CD14-positive monocyte (primary cell): Measurements from ENCODE around the gene XXYLT1. TPM values are rescaled to one million over a fixed set of nuclear protein-coding genes. Genes with fewer than 3 reads are reported as not detected.

ENCODE experiments used
- DNase-seq, 3 donors: peaks; one replicate each; pipeline ENCODE4 v3.0.0-alpha.2; 2011 to 2022
- H2AFZ ChIP-seq: 2 replicates; pipeline ENCODE4 v1.6.0; 2012; ENCODE audit warnings: mild to moderate bottlenecking, low read depth, low read length, inconsistent platforms; ENCODE audit not compliant: insufficient read depth, poor library complexity, severe bottlenecking
- H3K27ac ChIP-seq, 2 donors: 1 replicate in 1 of 2; 2 replicates in 1 of 2; pipeline ENCODE4 v1.5.1; 2012 to 2013; ENCODE audit warnings: low read length in 2 of 2, control low read depth in 1 of 2, inconsistent platforms in 1 of 2, low read depth in 1 of 2, mild to moderate bottlenecking in 1 of 2
- H3K27me3 ChIP-seq, 2 donors: one replicate each; pipeline versions ENCODE4 v1.6.0 to v1.6.1; 2011 to 2013; ENCODE audit warnings: low read length in 2 of 2; ENCODE audit not compliant: control insufficient read depth in 2 of 2, insufficient read depth in 2 of 2
- H3K36me3 ChIP-seq, 2 donors: replicated peaks in 1 of 2; 1 replicate in 1 of 2; 2 replicates in 1 of 2; pipeline versions ENCODE4 v1.5.1 to v1.6.1; 2012 to 2013; ENCODE audit warnings: low read length in 2 of 2, control low read depth in 1 of 2, inconsistent platforms in 1 of 2, mild to moderate bottlenecking in 1 of 2; ENCODE audit not compliant: insufficient read depth in 2 of 2, control insufficient read depth in 1 of 2
- H3K4me1 ChIP-seq, 2 donors: 1 replicate in 1 of 2; 2 replicates in 1 of 2; pipeline versions ENCODE4 v1.5.1 to v1.6.1; 2012 to 2013; ENCODE audit warnings: low read length in 2 of 2, control low read depth in 1 of 2, inconsistent platforms in 1 of 2, mild to moderate bottlenecking in 1 of 2, moderate library complexity in 1 of 2; ENCODE audit not compliant: insufficient read depth in 2 of 2, control insufficient read depth in 1 of 2
- H3K4me2 ChIP-seq: replicated peaks from 2 replicates; pipeline ENCODE3; 2012; ENCODE audit warnings: low read length, moderate library complexity, mild to moderate bottlenecking; ENCODE audit not compliant: poor library complexity, severe bottlenecking; ENCODE audit errors: extremely low read depth
- H3K4me3 ChIP-seq, 3 experiments: fragments of 200-600 bp in 1 of 3; sonication (generic) in 1 of 3; replicated peaks in 1 of 3; 1 replicate in 2 of 3; 2 replicates in 1 of 3; pipeline ENCODE4 v1.5.1; 2011 to 2013; ENCODE audit warnings: low read length in 3 of 3, mild to moderate bottlenecking in 3 of 3, control low read depth in 2 of 3, low read depth in 2 of 3, inconsistent platforms in 1 of 3, moderate library complexity in 1 of 3
- H3K79me2 ChIP-seq: 2 replicates; pipeline ENCODE4 v1.6.0; 2012; ENCODE audit warnings: mild to moderate bottlenecking, control low read depth, inconsistent platforms, low read length, moderate library complexity; ENCODE audit not compliant: insufficient read depth
- H3K9ac ChIP-seq: 2 replicates; pipeline ENCODE4 v1.6.0; 2017; ENCODE audit warnings: low read length, mild to moderate bottlenecking; ENCODE audit not compliant: insufficient read depth, poor library complexity, severe bottlenecking
- H3K9me3 ChIP-seq, 2 donors: replicated peaks in 1 of 2; 1 replicate in 1 of 2; 2 replicates in 1 of 2; pipeline versions ENCODE4 v1.5.1 to v1.6.1; 2012 to 2013; ENCODE audit warnings: low read length in 2 of 2, control low read depth in 1 of 2; ENCODE audit not compliant: control insufficient read depth in 1 of 2, insufficient read depth in 1 of 2
- H4K20me1 ChIP-seq: 2 replicates; pipeline ENCODE4 v1.6.0; 2012; ENCODE audit warnings: mild to moderate bottlenecking, low read length, control low read depth, moderate library complexity; ENCODE audit not compliant: insufficient read depth
- H3K27ac Mint-ChIP-seq, 7 donors: one replicate each; pipeline ENCODE4 v1.8.0; 2020; ENCODE audit warnings: mild to moderate bottlenecking in 7 of 7, mixed read lengths in 7 of 7, moderate library complexity in 6 of 7, inconsistent platforms in 2 of 7
- H3K27me3 Mint-ChIP-seq, 3 donors: one replicate each; pipeline ENCODE4 v1.8.0; 2021 to 2022; ENCODE audit warnings: low read depth in 3 of 3, mild to moderate bottlenecking in 3 of 3, mixed read lengths in 3 of 3, moderate library complexity in 3 of 3, inconsistent platforms in 1 of 3
- H3K36me3 Mint-ChIP-seq, 2 donors: one replicate each; pipeline ENCODE4 v1.8.0; 2020; ENCODE audit warnings: mixed read lengths in 2 of 2, inconsistent platforms in 1 of 2, mild to moderate bottlenecking in 1 of 2
- H3K4me1 Mint-ChIP-seq: one replicate; pipeline ENCODE4 v1.8.0; 2020; ENCODE audit warnings: mild to moderate bottlenecking, mixed read lengths
- H3K4me3 Mint-ChIP-seq, 2 donors: one replicate each; pipeline ENCODE4 v1.8.0; 2020; ENCODE audit warnings: mild to moderate bottlenecking in 2 of 2, mixed read lengths in 2 of 2, moderate library complexity in 1 of 2
- H3K9me3 Mint-ChIP-seq, 7 donors: one replicate each; pipeline ENCODE4 v1.8.0; 2020 to 2022; ENCODE audit warnings: mixed read lengths in 7 of 7, mild to moderate bottlenecking in 6 of 7, moderate library complexity in 6 of 7, inconsistent platforms in 2 of 7
- WGBS: methylation state at CpG from one replicate; pipeline ENCODE4 v1.1.5; 2013; ENCODE audit warnings: missing lambda C conversion rate; ENCODE audit not compliant: insufficient coverage; 5-methylcytosine and 5-hydroxymethylcytosine counted together
- intact Hi-C, 2 donors: fragments of 100-400 bp; cut with micrococcal nuclease; formaldehyde crosslinking; loops; one replicate each; pipeline versions ENCODE4 v1.15.0 to v1.15.1; 2023
- polyA plus RNA-seq, 3 donors: library from polyadenylated mRNA; depleted of rRNA in 1 of 3; unstranded in 2 of 3; stranded (reverse) in 1 of 3; fragments of 300-500 nt in 2 of 3; fragments of >200 nt in 1 of 3; fragmentation: Illumina TruSeq in 2 of 3; gene quantifications; 1 replicate in 2 of 3; 2 replicates in 1 of 3; pipeline ENCODE4 v1.2.3, GENCODE V29; 2012 to 2021
- TF ChIP-seq, protein P1 (sequence below): fragments of 200-600 bp; IDR thresholded peaks from one replicate; pipeline ENCODE4 v1.8.0; 2022; ENCODE audit warnings: antibody characterized with exemption, mild to moderate bottlenecking

XXYLT1 gene
- polyA plus RNA-seq, 3 donors: 11.8 to 13.5 (median 13.2) TPM

DNA sequence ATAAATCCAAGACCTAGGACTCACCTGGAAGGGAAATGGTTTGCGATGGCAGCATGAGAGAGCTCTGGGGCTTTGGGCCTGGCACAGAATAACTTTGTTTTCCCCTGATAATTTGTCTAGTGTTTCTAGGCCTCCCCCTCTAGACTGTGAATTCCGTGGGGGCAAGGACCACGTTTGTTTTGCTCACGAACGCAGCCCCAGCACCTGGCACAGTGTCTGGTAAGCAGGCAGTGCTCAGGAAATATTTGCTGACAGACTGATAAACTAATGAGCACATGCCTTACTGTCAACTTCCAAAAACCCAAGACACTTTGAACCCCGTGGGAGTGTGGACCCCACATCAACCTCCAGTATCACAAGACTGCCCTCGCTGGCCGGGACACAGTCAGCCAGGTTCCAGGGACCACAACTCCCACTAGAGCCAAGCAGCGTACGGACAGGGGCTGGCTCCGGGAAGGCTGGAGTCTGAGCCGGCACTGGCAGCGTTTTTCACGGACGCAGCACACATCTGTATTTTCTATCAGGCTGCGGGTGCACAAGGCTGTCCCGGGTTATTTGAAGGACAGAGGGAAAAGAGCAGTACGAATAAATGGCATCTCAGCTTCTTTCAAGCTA, 146.5 kb downstream of the XXYLT1 start:
- Mint-ChIP-seq H3K27ac (peak overlapping the region in 1 of 7 donors; percentile 6), H3K27me3 (peaks cover 0 to 2% (median 0%) of the 10 kb centered on the region in 3 donors), H3K36me3 (peaks cover 6 to 7% of the 10 kb centered on the region in 2 donors), H3K4me3 (no peak overlapping the region), H3K4me1 (peaks cover 13% of the 10 kb centered on the region), H3K9me3 (no peaks in the 10 kb centered on the region)
- WGBS: 83% methylated on average over 12 of the region's 18 CpGs
- no peak overlapping the region for H3K9ac ChIP-seq
- H3K9me3 ChIP-seq: no peaks in the 10 kb centered on the region
- H3K4me2 ChIP-seq: no peak overlapping the region
- no peaks in the 10 kb centered on the region for H4K20me1 ChIP-seq
- no peaks in the 10 kb centered on the region for H3K36me3 ChIP-seq
- peaks cover 4 to 8% of the 10 kb centered on the region in 2 donors for H3K4me1 ChIP-seq
- DNase-seq: no peak
- H3K27me3 ChIP-seq: no peaks in the 10 kb centered on the region
- no peak overlapping the region for H3K27ac ChIP-seq
- TF ChIP-seq, protein P1, sequence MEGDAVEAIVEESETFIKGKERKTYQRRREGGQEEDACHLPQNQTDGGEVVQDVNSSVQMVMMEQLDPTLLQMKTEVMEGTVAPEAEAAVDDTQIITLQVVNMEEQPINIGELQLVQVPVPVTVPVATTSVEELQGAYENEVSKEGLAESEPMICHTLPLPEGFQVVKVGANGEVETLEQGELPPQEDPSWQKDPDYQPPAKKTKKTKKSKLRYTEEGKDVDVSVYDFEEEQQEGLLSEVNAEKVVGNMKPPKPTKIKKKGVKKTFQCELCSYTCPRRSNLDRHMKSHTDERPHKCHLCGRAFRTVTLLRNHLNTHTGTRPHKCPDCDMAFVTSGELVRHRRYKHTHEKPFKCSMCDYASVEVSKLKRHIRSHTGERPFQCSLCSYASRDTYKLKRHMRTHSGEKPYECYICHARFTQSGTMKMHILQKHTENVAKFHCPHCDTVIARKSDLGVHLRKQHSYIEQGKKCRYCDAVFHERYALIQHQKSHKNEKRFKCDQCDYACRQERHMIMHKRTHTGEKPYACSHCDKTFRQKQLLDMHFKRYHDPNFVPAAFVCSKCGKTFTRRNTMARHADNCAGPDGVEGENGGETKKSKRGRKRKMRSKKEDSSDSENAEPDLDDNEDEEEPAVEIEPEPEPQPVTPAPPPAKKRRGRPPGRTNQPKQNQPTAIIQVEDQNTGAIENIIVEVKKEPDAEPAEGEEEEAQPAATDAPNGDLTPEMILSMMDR: no peak
- H3K79me2 ChIP-seq: no peaks in the 10 kb centered on the region
- H3K4me3 ChIP-seq: no peak overlapping the region
- H2AFZ ChIP-seq: no peak overlapping the region
- intact Hi-C loops: no loop called here

DNA sequence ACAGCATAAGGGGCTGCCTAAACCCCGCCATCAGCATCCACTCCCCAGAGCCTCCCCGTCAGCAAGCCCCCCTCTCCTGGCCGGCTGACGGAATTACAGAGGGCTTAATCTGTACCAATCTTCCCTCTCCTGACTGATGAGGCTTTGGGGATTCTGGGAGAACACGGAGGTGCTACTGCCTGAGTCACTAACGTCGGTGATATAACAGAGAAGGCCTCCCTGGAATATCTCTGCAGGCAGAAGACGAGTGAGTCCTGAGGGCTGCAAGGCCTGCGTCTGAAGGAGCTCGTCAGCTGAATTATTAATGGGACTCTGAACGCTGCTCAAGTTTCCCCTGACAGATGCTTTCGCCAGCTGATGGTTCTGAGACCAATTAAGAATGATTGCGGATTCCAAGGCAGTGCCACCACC, 147.7 kb downstream of the XXYLT1 start:
- H3K36me3 Mint-ChIP-seq: peaks cover 3 to 7% of the 10 kb centered on the region in 2 donors
- no peak overlapping the region for H3K4me3 Mint-ChIP-seq
- no peaks in the 10 kb centered on the region for H3K79me2 ChIP-seq
- TF ChIP-seq, protein P1: no peak
- H3K4me1 ChIP-seq: peaks cover 4 to 8% of the 10 kb centered on the region in 2 donors
- no peaks in the 10 kb centered on the region for H3K36me3 ChIP-seq
- WGBS: 95% methylated on average over 9 of the region's 13 CpGs
- no peak overlapping the region for H3K27ac ChIP-seq
- no peak for DNase-seq
- no peaks in the 10 kb centered on the region for H3K9me3 Mint-ChIP-seq
- no peak overlapping the region for H3K4me3 ChIP-seq
- intact Hi-C loops: no loop called here
- no peaks in the 10 kb centered on the region for H4K20me1 ChIP-seq
- peaks cover 0 to 3% (median 1%) of the 10 kb centered on the region in 3 donors for H3K27me3 Mint-ChIP-seq
- no peak overlapping the region for H3K4me2 ChIP-seq
- H3K27ac Mint-ChIP-seq: no peak overlapping the region
- H3K9me3 ChIP-seq: no peaks in the 10 kb centered on the region
- H3K4me1 Mint-ChIP-seq: peaks cover 11% of the 10 kb centered on the region
- H2AFZ ChIP-seq: no peak overlapping the region
- no peak overlapping the region for H3K9ac ChIP-seq
- H3K27me3 ChIP-seq: no peaks in the 10 kb centered on the region
